ENCODE measurements around the gene TEX38. TPM values are rescaled to one million over a fixed set of nuclear protein-coding genes. Genes with fewer than 3 reads are reported as not detected.

Gene TEX38
- total RNA-seq, 1 experiment from 2014 or later = 0.47 TPM

DNA sequence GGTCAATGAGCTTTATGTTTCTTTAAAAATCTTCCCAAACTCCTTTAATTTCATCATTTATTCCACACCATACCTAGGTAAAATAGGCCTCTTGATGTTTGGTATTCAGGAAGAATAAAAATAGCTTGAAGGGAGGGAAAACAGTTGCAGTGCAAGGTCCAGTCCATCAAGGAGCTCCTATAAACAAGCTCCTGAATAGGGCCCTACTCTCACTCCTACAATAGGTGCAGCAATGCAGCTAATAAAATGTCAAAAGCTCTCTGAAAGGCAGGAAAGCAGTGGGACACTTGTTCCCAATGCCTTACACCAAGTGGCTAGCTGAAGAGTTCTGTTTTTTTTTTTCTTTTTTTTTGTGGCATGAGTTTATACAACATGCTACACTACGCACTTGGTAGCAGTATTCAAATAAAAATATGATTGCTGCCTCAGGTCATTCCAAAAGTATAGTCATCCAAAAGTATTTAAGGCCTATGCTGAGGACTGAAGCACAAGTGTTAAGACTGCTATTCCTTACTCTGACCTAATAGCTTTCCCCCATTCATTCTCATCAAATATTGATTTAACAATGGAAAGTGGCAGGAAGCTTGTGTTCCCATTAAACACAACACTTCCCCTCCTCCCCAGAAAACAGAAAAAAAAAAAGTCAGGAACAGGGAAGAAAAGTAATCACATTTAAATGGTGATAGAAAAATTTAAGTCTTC, 9.8 kb downstream of the TEX38 start:
- ATAC-seq (no peak), DNase-seq (ENCODE audit: low read depth, low spot score) (no peak)
- Histone ChIP-seq H2AFZ (ENCODE audit: low read depth, low read length, poor library complexity, severe bottlenecking) (no peak overlapping the region), H3K9me3 (ENCODE audit: control insufficient read depth in 1 of 2, insufficient read depth in 1 of 2, low read depth in 1 of 2, low read length in 2 of 2) (no peaks in the 10 kb centered on the region), H3K9me2 (ENCODE audit: insufficient read depth) (no peaks in the 10 kb centered on the region), H3K36me3 (ENCODE audit: control insufficient read depth in 1 of 2, insufficient read depth in 2 of 2, low read length in 2 of 2) (peaks cover 34 to 47% of the 10 kb centered on the region in 2 experiments; a peak in 3 of 4 replicates), H3K79me2 (ENCODE audit: insufficient read depth, low read length) (no peaks in the 10 kb centered on the region), H3K27ac (ENCODE audit: low read depth, low read length) (no peak overlapping the region), H3K4me2 (ENCODE audit: low read length) (no peak overlapping the region), H4K20me1 (ENCODE audit: insufficient read depth) (no peaks in the 10 kb centered on the region), H3K4me1 (ENCODE audit: control insufficient read depth in 1 of 2, insufficient read depth in 2 of 2, low read length in 2 of 2) (no peaks in the 10 kb centered on the region), H3K27me3 (ENCODE audit: insufficient read depth, low read length) (no peaks in the 10 kb centered on the region), H3K4me3 (replicated peaks in 1 of 2; ENCODE audit: low read depth in 1 of 2, low read length in 2 of 2) (no peak overlapping the region), H3K9ac (ENCODE audit: low read length) (no peak overlapping the region)
- BruUV-seq (replicated peaks) = no TSS peak
- TF ChIP-seq SP1 (IDR thresholded peaks at IDR 0.05; ENCODE audit: low read depth) (no peak), RAD21 (IDR thresholded peaks at IDR 0.05; ENCODE audit: low read depth) (no peak), CEBPB (IDR thresholded peaks at IDR 0.05; ENCODE audit: low read depth) (no peak), CBX3 (IDR thresholded peaks at IDR 0.05; ENCODE audit: low read depth) (no peak), ZFX (IDR thresholded peaks at IDR 0.05) (no peak), SRF (IDR thresholded peaks at IDR 0.05; ENCODE audit: low read depth) (no peak), FOSL1 (IDR thresholded peaks at IDR 0.05; ENCODE audit: low read depth) (no peak), POLR2A (IDR thresholded peaks at IDR 0.05; ENCODE audit: borderline replicate concordance, extremely low read depth, insufficient read depth, insufficient read length) (no peak), TCF7L2 (IDR thresholded peaks at IDR 0.05; ENCODE audit: borderline replicate concordance, extremely low read depth, insufficient read depth, insufficient read length) (no peak)
- TF ChIP-seq, protein P1, sequence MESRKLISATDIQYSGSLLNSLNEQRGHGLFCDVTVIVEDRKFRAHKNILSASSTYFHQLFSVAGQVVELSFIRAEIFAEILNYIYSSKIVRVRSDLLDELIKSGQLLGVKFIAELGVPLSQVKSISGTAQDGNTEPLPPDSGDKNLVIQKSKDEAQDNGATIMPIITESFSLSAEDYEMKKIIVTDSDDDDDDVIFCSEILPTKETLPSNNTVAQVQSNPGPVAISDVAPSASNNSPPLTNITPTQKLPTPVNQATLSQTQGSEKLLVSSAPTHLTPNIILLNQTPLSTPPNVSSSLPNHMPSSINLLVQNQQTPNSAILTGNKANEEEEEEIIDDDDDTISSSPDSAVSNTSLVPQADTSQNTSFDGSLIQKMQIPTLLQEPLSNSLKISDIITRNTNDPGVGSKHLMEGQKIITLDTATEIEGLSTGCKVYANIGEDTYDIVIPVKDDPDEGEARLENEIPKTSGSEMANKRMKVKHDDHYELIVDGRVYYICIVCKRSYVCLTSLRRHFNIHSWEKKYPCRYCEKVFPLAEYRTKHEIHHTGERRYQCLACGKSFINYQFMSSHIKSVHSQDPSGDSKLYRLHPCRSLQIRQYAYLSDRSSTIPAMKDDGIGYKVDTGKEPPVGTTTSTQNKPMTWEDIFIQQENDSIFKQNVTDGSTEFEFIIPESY (IDR thresholded peaks at IDR 0.05; ENCODE audit: extremely low read depth, insufficient replicate concordance, low read length) = no peak
- TF ChIP-seq, protein P2, sequence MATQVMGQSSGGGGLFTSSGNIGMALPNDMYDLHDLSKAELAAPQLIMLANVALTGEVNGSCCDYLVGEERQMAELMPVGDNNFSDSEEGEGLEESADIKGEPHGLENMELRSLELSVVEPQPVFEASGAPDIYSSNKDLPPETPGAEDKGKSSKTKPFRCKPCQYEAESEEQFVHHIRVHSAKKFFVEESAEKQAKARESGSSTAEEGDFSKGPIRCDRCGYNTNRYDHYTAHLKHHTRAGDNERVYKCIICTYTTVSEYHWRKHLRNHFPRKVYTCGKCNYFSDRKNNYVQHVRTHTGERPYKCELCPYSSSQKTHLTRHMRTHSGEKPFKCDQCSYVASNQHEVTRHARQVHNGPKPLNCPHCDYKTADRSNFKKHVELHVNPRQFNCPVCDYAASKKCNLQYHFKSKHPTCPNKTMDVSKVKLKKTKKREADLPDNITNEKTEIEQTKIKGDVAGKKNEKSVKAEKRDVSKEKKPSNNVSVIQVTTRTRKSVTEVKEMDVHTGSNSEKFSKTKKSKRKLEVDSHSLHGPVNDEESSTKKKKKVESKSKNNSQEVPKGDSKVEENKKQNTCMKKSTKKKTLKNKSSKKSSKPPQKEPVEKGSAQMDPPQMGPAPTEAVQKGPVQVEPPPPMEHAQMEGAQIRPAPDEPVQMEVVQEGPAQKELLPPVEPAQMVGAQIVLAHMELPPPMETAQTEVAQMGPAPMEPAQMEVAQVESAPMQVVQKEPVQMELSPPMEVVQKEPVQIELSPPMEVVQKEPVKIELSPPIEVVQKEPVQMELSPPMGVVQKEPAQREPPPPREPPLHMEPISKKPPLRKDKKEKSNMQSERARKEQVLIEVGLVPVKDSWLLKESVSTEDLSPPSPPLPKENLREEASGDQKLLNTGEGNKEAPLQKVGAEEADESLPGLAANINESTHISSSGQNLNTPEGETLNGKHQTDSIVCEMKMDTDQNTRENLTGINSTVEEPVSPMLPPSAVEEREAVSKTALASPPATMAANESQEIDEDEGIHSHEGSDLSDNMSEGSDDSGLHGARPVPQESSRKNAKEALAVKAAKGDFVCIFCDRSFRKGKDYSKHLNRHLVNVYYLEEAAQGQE (IDR thresholded peaks at IDR 0.05; ENCODE audit: low read depth) = no peak
- ChIA-PET CTCF (no interaction called here), RAD21 (ENCODE audit: low non-redundant PET in 1 of 2, low total read pairs in 2 of 2, uncharacterized antibody in 2 of 2, unreplicated experiment in 2 of 2) (no interaction called here), POLR2A (interaction anchor here (1.1 kb wide), 1 partner anchor 13 kb away, joined by 4 read pairs; no protein-coding TSS in a partner anchor)
- intact Hi-C loops (cut with micrococcal nuclease) = no loop called here
